Panc1 (cell line): ENCODE results near the gene COPZ1. TPM values are rescaled to one million over a fixed set of nuclear protein-coding genes. Genes with fewer than 3 reads are reported as not detected.

Source experiments
- ATAC-seq: fragments of 200-7000 bp; cut with Tn5 transposase; 2 replicates; pipeline ENCODE4 v1.9.1; 2020; ENCODE audit warnings: mild to moderate bottlenecking, moderate library complexity
- BruUV-seq: library from RNA; stranded (reverse); fragments of 400-500 nt; replicated peaks from 2 replicates; lab custom pipeline; 2021; lab: Mats Ljungman, UMichigan
- CTCF ChIA-PET: fragments of 300-600 bp; sonication (Branson Sonifier 250); formaldehyde crosslinking; loops from one replicate; lab custom pipeline; 2022; ENCODE audit warnings: antibody characterized with exemption; lab: Charles Lee
- POLR2A ChIA-PET: fragments of 300-600 bp; sonication (Branson Sonifier 250); formaldehyde crosslinking; loops from one replicate; lab custom pipeline; 2022; ENCODE audit warnings: antibody characterized with exemption; lab: Charles Lee
- DNase-seq: peaks from one replicate; pipeline ENCODE4 v3.0.0-alpha.2; 2010; ENCODE audit warnings: low read depth, low spot score
- H3K27ac ChIP-seq: 2 replicates; pipeline ENCODE4 v1.5.1; 2011; ENCODE audit warnings: mild to moderate bottlenecking, low read length, inconsistent platforms
- H3K27me3 ChIP-seq: fragments of 200-500 bp; sonication (Bioruptor generic); 2 replicates; pipeline ENCODE4 v1.6.0; 2014; ENCODE audit warnings: low read length, inconsistent platforms; ENCODE audit not compliant: control insufficient read depth, insufficient read depth
- H3K36me3 ChIP-seq: fragments of 200-500 bp; sonication (Bioruptor generic); 2 replicates; pipeline ENCODE4 v1.5.1; 2014; ENCODE audit warnings: inconsistent platforms, mild to moderate bottlenecking, low read length, moderate library complexity; ENCODE audit not compliant: control insufficient read depth, insufficient read depth
- H3K4me1 ChIP-seq: 2 replicates; pipeline ENCODE4 v1.5.1; 2011; ENCODE audit warnings: inconsistent platforms, mild to moderate bottlenecking, low read length, moderate library complexity; ENCODE audit not compliant: control insufficient read depth, insufficient read depth
- H3K4me3 ChIP-seq, 2 experiments: 2 replicates each; pipeline ENCODE4 v1.5.1; 2011 to 2012; ENCODE audit warnings: low read depth in 2 of 2, low read length in 2 of 2, mild to moderate bottlenecking in 2 of 2, inconsistent platforms in 1 of 2, moderate library complexity in 1 of 2
- H3K9me3 ChIP-seq: fragments of 200-500 bp; sonication (Bioruptor generic); 2 replicates; pipeline ENCODE4 v1.5.1; 2014; ENCODE audit warnings: low read depth, mild to moderate bottlenecking, inconsistent platforms, low read length, moderate library complexity; ENCODE audit not compliant: control insufficient read depth, insufficient read depth
- POLR2AphosphoS5 ChIP-seq: IDR thresholded peaks from 2 replicates; pipeline ENCODE4 v1.6.1; 2012; ENCODE audit warnings: mild to moderate bottlenecking, low read depth, low read length, moderate library complexity
- SIN3A ChIP-seq: IDR thresholded peaks from 2 replicates; pipeline ENCODE4 v1.6.1; 2012; ENCODE audit warnings: low read depth, mild to moderate bottlenecking, low read length, moderate library complexity, borderline replicate concordance; ENCODE audit not compliant: insufficient read depth
- TCF7L2 ChIP-seq: IDR thresholded peaks from 2 replicates; pipeline ENCODE4 v1.6.1; 2011; ENCODE audit warnings: mild to moderate bottlenecking, low read depth, low read length, inconsistent platforms
- in situ Hi-C: cut with HindIII; loops from 2 replicates; pipeline ENCODE4 v1.10.0; 2016; ENCODE audit warnings: low sequenced_read_pairs, low pct_unique_long_range_greater_than_20kb
- intact Hi-C: fragments of 100-400 bp; cut with micrococcal nuclease; formaldehyde crosslinking; loops from one replicate; pipeline ENCODE4 v1.10.0; 2022; ENCODE audit not compliant: unreplicated experiment
- total RNA-seq: library from RNA; stranded (reverse); gene quantifications from one replicate; pipeline ENCODE4 v1.2.1, GENCODE V29; 2021; ENCODE audit not compliant: unreplicated experiment
- TF ChIP-seq, protein P1 (sequence below): fragments of 450-650 bp; IDR thresholded peaks from 2 replicates; pipeline ENCODE4 v1.5.1; 2017; ENCODE audit warnings: mild to moderate bottlenecking
- TF ChIP-seq, protein P2 (sequence below), 2 experiments: IDR thresholded peaks; 2 replicates each; pipeline ENCODE4 v1.6.1; 2011 to 2012; ENCODE audit warnings: low read depth in 2 of 2, control low read depth in 1 of 2, low read length in 1 of 2, mild to moderate bottlenecking in 1 of 2, moderate library complexity in 1 of 2; ENCODE audit not compliant: insufficient read depth in 1 of 2

Gene COPZ1
- total RNA-seq, 1 experiment from 2014 or later, result 175 TPM

DNA sequence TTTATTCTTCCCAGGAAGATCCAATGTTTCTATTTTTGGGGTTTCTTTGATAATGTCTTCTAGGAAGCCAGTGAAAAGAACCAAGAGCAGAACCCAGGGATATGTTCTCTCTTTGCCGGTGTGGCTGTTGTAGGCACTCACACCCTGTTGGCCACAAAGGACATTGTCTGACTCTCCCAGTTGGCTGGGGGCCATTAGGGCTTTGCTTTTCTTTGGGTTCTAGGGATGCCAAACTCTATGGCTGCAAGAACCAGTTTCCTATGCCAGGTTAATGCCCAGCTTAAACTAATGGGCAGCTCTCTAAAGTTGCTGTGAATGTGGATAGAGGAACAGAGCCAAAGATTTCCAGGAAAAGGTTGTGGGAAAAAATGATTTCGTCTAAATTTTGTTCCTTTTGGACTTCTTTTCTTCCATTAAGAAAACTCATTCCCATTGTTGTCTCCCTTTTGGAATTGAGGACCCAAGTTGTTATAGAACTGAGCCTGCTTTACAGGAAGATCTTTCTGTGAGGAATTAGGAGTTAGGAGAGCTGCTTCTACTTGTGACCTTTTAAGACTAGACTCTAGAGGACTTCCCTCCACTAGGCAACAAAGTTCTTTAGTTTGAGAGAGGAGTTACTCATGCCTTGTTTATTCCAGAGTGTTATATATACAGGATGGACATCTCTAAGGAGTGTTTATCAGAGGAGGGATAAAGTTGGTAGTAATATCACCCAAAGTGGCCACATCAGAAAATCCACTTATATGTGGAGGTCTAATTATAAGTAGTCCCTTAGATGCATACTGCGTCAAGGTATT, 13.1 kb downstream of the COPZ1 start:
- Histone ChIP-seq H3K4me1 (no peaks in the 10 kb centered on the region), H3K36me3 (peaks cover 11% of the 10 kb centered on the region), H3K27ac (no peak overlapping the region), H3K4me3 (no peak overlapping the region), H3K9me3 (no peaks in the 10 kb centered on the region), H3K27me3 (no peaks in the 10 kb centered on the region)
- intact Hi-C loops (no loop called here), in situ Hi-C loops (no loop called here)
- CTCF ChIA-PET, result no interaction called here
- no peak for TF ChIP-seq TCF7L2
- no peak for TF ChIP-seq POLR2AphosphoS5
- TF ChIP-seq, protein P1, sequence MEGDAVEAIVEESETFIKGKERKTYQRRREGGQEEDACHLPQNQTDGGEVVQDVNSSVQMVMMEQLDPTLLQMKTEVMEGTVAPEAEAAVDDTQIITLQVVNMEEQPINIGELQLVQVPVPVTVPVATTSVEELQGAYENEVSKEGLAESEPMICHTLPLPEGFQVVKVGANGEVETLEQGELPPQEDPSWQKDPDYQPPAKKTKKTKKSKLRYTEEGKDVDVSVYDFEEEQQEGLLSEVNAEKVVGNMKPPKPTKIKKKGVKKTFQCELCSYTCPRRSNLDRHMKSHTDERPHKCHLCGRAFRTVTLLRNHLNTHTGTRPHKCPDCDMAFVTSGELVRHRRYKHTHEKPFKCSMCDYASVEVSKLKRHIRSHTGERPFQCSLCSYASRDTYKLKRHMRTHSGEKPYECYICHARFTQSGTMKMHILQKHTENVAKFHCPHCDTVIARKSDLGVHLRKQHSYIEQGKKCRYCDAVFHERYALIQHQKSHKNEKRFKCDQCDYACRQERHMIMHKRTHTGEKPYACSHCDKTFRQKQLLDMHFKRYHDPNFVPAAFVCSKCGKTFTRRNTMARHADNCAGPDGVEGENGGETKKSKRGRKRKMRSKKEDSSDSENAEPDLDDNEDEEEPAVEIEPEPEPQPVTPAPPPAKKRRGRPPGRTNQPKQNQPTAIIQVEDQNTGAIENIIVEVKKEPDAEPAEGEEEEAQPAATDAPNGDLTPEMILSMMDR, result no peak
- no peak for TF ChIP-seq SIN3A
- TF ChIP-seq, protein P2, sequence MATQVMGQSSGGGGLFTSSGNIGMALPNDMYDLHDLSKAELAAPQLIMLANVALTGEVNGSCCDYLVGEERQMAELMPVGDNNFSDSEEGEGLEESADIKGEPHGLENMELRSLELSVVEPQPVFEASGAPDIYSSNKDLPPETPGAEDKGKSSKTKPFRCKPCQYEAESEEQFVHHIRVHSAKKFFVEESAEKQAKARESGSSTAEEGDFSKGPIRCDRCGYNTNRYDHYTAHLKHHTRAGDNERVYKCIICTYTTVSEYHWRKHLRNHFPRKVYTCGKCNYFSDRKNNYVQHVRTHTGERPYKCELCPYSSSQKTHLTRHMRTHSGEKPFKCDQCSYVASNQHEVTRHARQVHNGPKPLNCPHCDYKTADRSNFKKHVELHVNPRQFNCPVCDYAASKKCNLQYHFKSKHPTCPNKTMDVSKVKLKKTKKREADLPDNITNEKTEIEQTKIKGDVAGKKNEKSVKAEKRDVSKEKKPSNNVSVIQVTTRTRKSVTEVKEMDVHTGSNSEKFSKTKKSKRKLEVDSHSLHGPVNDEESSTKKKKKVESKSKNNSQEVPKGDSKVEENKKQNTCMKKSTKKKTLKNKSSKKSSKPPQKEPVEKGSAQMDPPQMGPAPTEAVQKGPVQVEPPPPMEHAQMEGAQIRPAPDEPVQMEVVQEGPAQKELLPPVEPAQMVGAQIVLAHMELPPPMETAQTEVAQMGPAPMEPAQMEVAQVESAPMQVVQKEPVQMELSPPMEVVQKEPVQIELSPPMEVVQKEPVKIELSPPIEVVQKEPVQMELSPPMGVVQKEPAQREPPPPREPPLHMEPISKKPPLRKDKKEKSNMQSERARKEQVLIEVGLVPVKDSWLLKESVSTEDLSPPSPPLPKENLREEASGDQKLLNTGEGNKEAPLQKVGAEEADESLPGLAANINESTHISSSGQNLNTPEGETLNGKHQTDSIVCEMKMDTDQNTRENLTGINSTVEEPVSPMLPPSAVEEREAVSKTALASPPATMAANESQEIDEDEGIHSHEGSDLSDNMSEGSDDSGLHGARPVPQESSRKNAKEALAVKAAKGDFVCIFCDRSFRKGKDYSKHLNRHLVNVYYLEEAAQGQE (IDR thresholded peaks at IDR 0.05; ENCODE audit: insufficient read depth in 1 of 2, low read depth in 2 of 2, low read length in 1 of 2), result no peak
- ATAC-seq (no peak), DNase-seq (no peak)
- POLR2A ChIA-PET, result no interaction called here
- BruUV-seq, result no TSS peak

DNA sequence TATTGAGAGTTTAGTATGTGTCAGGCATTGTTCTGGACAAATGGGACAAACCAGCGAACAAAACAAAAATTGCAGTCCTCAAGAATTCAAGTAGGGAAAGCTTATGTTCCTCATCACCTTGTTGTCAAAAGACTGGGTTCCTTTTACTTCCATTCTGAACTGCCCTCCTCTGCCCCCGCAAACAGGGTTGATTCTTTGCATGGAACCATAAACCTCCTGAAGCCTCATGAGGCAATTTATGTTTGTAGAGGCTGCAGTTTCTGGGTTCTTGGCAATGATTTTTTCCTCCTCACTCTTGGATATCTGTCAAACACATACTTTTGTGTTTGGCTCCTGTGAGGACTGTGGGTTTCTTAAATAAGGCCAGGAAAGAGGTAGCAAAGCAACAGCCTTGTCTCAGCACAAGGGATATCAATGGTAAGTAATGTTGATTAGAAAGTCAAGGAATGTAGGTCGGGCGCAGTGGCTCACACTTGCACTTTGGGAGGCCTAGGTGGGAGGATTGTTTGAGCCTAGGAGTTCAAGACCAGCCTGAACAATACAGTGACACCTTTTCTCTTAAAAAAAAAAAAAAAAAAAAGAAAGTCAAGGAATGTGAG, 13.9 kb downstream of the COPZ1 start:
- ATAC-seq (no peak), DNase-seq (no peak)
- Histone ChIP-seq H3K4me1 (no peaks in the 10 kb centered on the region), H3K4me3 (no peak overlapping the region), H3K27ac (no peak overlapping the region), H3K27me3 (no peaks in the 10 kb centered on the region), H3K9me3 (no peaks in the 10 kb centered on the region), H3K36me3 (peaks cover 18% of the 10 kb centered on the region)
- ChIA-PET CTCF (no interaction called here), POLR2A (no interaction called here)
- in situ Hi-C loops (no loop called here), intact Hi-C loops (no loop called here)
- TF ChIP-seq POLR2AphosphoS5 (no peak), TCF7L2 (no peak), SIN3A (no peak)
- TF ChIP-seq, protein P1, result no peak
- TF ChIP-seq, protein P2 (IDR thresholded peaks at IDR 0.05; ENCODE audit: insufficient read depth in 1 of 2, low read depth in 2 of 2, low read length in 1 of 2), result no peak
- BruUV-seq, result no TSS peak
